ENCODE data around the gene UBA6. TPM values are rescaled to one million over a fixed set of nuclear protein-coding genes. Genes with fewer than 3 reads are reported as not detected.

Gene UBA6
- total RNA-seq, 1 experiment from 2014 or later: 83.1 TPM

DNA sequence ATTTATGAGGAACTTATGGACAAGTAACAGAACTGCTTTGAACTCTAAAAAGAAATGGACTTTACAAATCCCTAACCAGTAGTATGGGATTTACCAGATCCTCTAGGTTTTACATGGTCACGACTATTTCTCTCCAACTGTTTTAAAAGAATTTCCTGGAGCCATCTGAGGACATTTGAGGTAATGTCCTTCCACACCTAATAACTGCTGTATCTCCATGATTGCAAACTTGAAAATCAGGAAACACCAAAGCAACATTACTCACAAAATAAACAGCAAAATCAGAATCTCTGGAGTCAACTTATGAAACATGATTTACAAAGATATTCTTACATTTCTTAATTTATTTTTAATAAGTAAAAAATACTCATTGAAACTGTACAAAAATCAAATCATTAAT is 84.5 kb downstream of the UBA6 start:
- POLR2A ChIA-PET: no interaction called here
- Mint-ChIP-seq H3K9me3 (ENCODE audit: unreplicated experiment) (peaks cover 22% of the 10 kb centered on the region), H3K4me1 (ENCODE audit: insufficient read depth, unreplicated experiment) (no peaks in the 10 kb centered on the region), H3K27me3 (ENCODE audit: insufficient read depth, unreplicated experiment) (no peaks in the 10 kb centered on the region), H3K4me3 (ENCODE audit: unreplicated experiment) (no peak overlapping the region), H3K36me3 (ENCODE audit: insufficient read depth, unreplicated experiment) (peaks cover 65% of the 10 kb centered on the region), H3K27ac (ENCODE audit: low read depth, unreplicated experiment) (no peak overlapping the region)
- no peak for DNase-seq (ENCODE audit: unreplicated experiment)
- intact Hi-C loops (cut with micrococcal nuclease): no loop called here
- BruUV-seq (replicated peaks): no TSS peak
- CTCF ChIA-PET: interaction anchor here (0.6 to 0.8 kb wide), 2 partner anchors 40 to 54 kb away, joined by 3 to 5 read pairs; no protein-coding TSS in a partner anchor
- TF ChIP-seq, protein P1, sequence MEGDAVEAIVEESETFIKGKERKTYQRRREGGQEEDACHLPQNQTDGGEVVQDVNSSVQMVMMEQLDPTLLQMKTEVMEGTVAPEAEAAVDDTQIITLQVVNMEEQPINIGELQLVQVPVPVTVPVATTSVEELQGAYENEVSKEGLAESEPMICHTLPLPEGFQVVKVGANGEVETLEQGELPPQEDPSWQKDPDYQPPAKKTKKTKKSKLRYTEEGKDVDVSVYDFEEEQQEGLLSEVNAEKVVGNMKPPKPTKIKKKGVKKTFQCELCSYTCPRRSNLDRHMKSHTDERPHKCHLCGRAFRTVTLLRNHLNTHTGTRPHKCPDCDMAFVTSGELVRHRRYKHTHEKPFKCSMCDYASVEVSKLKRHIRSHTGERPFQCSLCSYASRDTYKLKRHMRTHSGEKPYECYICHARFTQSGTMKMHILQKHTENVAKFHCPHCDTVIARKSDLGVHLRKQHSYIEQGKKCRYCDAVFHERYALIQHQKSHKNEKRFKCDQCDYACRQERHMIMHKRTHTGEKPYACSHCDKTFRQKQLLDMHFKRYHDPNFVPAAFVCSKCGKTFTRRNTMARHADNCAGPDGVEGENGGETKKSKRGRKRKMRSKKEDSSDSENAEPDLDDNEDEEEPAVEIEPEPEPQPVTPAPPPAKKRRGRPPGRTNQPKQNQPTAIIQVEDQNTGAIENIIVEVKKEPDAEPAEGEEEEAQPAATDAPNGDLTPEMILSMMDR (IDR thresholded peaks at IDR 0.05; ENCODE audit: unreplicated experiment): no peak

DNA sequence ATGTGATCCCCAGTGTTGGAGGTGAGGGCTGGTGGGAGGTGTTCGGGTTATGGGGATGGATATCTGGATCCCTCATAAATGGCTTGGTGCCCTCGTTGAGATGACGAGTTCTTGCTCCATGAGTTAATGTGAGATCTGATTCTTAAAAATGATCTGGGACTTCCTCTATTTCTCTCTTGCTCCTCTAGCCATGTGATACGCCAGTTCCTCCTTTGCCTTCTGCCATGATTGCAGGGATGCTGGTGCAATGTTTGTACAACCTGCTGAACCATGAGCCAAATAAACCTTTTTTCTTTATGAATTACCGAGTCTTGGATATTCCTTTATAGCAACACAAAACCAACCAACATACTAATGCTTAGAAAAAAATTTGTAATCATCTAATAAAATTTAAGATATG is 85.8 kb downstream of the UBA6 start:
- TF ChIP-seq, protein P1 (IDR thresholded peaks at IDR 0.05; ENCODE audit: unreplicated experiment): no peak
- Mint-ChIP-seq H3K4me3 (ENCODE audit: unreplicated experiment) (no peak overlapping the region), H3K27ac (ENCODE audit: low read depth, unreplicated experiment) (no peak overlapping the region), H3K9me3 (ENCODE audit: unreplicated experiment) (peaks cover 27% of the 10 kb centered on the region), H3K4me1 (ENCODE audit: insufficient read depth, unreplicated experiment) (no peaks in the 10 kb centered on the region), H3K36me3 (ENCODE audit: insufficient read depth, unreplicated experiment) (peaks cover 53% of the 10 kb centered on the region), H3K27me3 (ENCODE audit: insufficient read depth, unreplicated experiment) (no peaks in the 10 kb centered on the region)
- intact Hi-C loops (cut with micrococcal nuclease): no loop called here
- CTCF ChIA-PET: no interaction called here
- no peak for DNase-seq (ENCODE audit: unreplicated experiment)
- no TSS peak for BruUV-seq (replicated peaks)
- POLR2A ChIA-PET: no interaction called here

DNA sequence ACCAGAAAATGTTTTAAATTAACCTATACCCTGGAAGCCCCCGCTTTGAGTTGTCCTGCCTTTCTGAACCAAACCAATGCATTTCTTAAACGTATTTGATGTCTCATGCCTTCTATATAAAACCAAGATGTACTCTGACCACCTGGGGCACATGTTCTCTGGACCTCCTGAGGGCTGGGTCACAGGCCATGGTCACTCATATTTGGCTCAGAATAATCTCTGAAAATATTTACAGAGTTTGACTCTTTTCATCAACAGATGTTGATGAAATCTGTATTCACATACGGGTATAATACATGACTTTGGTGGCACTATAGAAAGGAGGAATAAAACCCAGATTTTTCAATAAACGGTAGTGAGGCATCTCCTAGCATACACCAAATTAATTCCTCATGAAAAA is 86.8 kb downstream of the UBA6 start:
- no TSS peak for BruUV-seq (replicated peaks)
- ChIA-PET POLR2A (no interaction called here), CTCF (no interaction called here)
- Mint-ChIP-seq H3K36me3 (ENCODE audit: insufficient read depth, unreplicated experiment) (peaks cover 44% of the 10 kb centered on the region), H3K27me3 (ENCODE audit: insufficient read depth, unreplicated experiment) (no peaks in the 10 kb centered on the region), H3K4me1 (ENCODE audit: insufficient read depth, unreplicated experiment) (no peaks in the 10 kb centered on the region), H3K4me3 (ENCODE audit: unreplicated experiment) (no peak overlapping the region), H3K27ac (ENCODE audit: low read depth, unreplicated experiment) (no peak overlapping the region), H3K9me3 (ENCODE audit: unreplicated experiment) (peaks cover 30% of the 10 kb centered on the region)
- TF ChIP-seq, protein P1 (IDR thresholded peaks at IDR 0.05; ENCODE audit: unreplicated experiment): no peak
- no peak for DNase-seq (ENCODE audit: unreplicated experiment)
- intact Hi-C loops (cut with micrococcal nuclease): no loop called here

DNA sequence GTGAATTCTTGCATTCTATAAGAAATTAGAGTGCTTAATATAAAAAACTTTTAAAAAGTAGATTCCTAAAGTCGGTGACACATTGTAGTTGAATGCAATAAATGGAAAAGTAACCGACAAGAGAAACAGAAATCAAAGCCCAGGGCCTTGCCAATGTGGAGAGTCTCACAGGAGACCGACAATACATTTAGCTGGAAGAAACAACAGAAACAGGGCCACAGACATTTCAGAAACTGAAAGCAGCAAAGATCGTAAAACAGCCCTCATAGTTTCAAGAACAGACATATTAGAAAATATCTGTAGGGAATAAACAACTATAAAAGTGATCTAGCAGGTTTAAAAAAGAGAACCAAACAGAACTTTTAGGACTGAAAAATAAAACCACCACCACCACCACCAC is 92.9 kb downstream of the UBA6 start:
- DNase-seq (ENCODE audit: unreplicated experiment): no peak
- POLR2A ChIA-PET: interaction anchor here (0.7 kb wide), 1 partner anchor 305 kb away, joined by 3 read pairs; no protein-coding TSS in a partner anchor
- Mint-ChIP-seq H3K36me3 (ENCODE audit: insufficient read depth, unreplicated experiment) (peaks cover 3% of the 10 kb centered on the region), H3K9me3 (ENCODE audit: unreplicated experiment) (peaks cover 13% of the 10 kb centered on the region), H3K4me3 (ENCODE audit: unreplicated experiment) (no peak overlapping the region), H3K27ac (ENCODE audit: low read depth, unreplicated experiment) (no peak overlapping the region), H3K27me3 (ENCODE audit: insufficient read depth, unreplicated experiment) (no peaks in the 10 kb centered on the region), H3K4me1 (ENCODE audit: insufficient read depth, unreplicated experiment) (no peaks in the 10 kb centered on the region)
- BruUV-seq (replicated peaks): no TSS peak
- CTCF ChIA-PET: no interaction called here
- intact Hi-C loops (cut with micrococcal nuclease): no loop called here
- TF ChIP-seq, protein P1 (IDR thresholded peaks at IDR 0.05; ENCODE audit: unreplicated experiment): no peak
